ENCODE measurements around the gene PEX5L.

GRCh38 chr3:180040966-180041365 is 4.2 kb upstream of the PEX5L start:
- TF ChIP-seq, protein P1, sequence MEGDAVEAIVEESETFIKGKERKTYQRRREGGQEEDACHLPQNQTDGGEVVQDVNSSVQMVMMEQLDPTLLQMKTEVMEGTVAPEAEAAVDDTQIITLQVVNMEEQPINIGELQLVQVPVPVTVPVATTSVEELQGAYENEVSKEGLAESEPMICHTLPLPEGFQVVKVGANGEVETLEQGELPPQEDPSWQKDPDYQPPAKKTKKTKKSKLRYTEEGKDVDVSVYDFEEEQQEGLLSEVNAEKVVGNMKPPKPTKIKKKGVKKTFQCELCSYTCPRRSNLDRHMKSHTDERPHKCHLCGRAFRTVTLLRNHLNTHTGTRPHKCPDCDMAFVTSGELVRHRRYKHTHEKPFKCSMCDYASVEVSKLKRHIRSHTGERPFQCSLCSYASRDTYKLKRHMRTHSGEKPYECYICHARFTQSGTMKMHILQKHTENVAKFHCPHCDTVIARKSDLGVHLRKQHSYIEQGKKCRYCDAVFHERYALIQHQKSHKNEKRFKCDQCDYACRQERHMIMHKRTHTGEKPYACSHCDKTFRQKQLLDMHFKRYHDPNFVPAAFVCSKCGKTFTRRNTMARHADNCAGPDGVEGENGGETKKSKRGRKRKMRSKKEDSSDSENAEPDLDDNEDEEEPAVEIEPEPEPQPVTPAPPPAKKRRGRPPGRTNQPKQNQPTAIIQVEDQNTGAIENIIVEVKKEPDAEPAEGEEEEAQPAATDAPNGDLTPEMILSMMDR (IDR thresholded peaks at IDR 0.05): no peak
- TF ChIP-seq POLR2A (IDR thresholded peaks at IDR 0.05): no peak

All from heart left ventricle (tissue), 13 donors.